Panc1 (cell line): ENCODE results near the gene GMCL2.

ENCODE experiments used
- CTCF ChIP-seq: fragments of 450-650 bp; IDR thresholded peaks from 2 replicates; pipeline ENCODE4 v1.5.1; 2017; ENCODE audit warnings: mild to moderate bottlenecking
- POLR2AphosphoS5 ChIP-seq: IDR thresholded peaks from 2 replicates; pipeline ENCODE4 v1.6.1; 2012; ENCODE audit warnings: mild to moderate bottlenecking, low read depth, low read length, moderate library complexity
- REST ChIP-seq, 2 experiments: IDR thresholded peaks; 2 replicates each; pipeline ENCODE4 v1.6.1; 2011 to 2012; ENCODE audit warnings: low read depth in 2 of 2, control low read depth in 1 of 2, low read length in 1 of 2, mild to moderate bottlenecking in 1 of 2, moderate library complexity in 1 of 2; ENCODE audit not compliant: insufficient read depth in 1 of 2
- SIN3A ChIP-seq: IDR thresholded peaks from 2 replicates; pipeline ENCODE4 v1.6.1; 2012; ENCODE audit warnings: low read depth, mild to moderate bottlenecking, low read length, moderate library complexity, borderline replicate concordance; ENCODE audit not compliant: insufficient read depth
- TCF7L2 ChIP-seq: IDR thresholded peaks from 2 replicates; pipeline ENCODE4 v1.6.1; 2011; ENCODE audit warnings: mild to moderate bottlenecking, low read depth, low read length, inconsistent platforms

DNA sequence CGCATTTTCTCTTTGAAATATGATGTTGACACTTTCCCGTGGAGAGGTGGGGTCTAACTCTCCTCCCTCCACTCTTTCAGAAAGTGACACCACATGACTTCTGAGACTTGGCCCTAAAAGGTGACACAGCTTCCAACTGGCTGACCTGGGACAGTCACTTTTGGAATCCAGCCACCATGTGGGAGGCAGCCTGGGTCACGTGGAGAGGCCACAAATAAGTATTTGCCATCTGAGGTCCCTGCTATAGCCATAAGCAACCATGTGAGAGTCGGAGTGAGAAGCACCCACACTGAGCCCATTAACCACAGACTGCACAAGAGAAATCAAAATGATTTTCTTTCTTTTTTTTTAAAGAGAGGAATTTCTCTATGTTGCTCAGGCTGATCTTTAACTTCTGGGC lies 49.5 kb upstream of the GMCL2 start:
- no peak for TF ChIP-seq CTCF
- no peak for TF ChIP-seq REST (IDR thresholded peaks at IDR 0.05; ENCODE audit: insufficient read depth in 1 of 2, low read depth in 2 of 2, low read length in 1 of 2)
- TF ChIP-seq POLR2AphosphoS5, result no peak
- TF ChIP-seq SIN3A, result no peak
- TF ChIP-seq TCF7L2, result no peak
